ENCODE results near the gene UGT1A10. TPM values are rescaled to one million over a fixed set of nuclear protein-coding genes. Genes with fewer than 3 reads are reported as not detected.

Gene UGT1A10
- total RNA-seq, 1 experiment from 2014 or later: not detected

- H3K79me2 ChIP-seq (ENCODE audit: insufficient read depth, low read length): no peaks in the 10 kb centered on the region
- no peak overlapping the region for H3K4me2 ChIP-seq (ENCODE audit: insufficient read depth, insufficient read length, low read length)
- no peak overlapping the region for H3T11ph ChIP-seq (ENCODE audit: low read length)
- H2AFZ ChIP-seq (ENCODE audit: low read length): no peak overlapping the region
- H4K5ac ChIP-seq (ENCODE audit: insufficient read length, low read depth, low read length): no peak overlapping the region
- H2BK20ac ChIP-seq (ENCODE audit: low read depth, low read length, poor library complexity, severe bottlenecking): no peak overlapping the region
- H4K20me1 ChIP-seq (ENCODE audit: control insufficient read depth, insufficient read depth, insufficient read length): no peaks in the 10 kb centered on the region
- no peaks in the 10 kb centered on the region for H3K23me2 ChIP-seq (ENCODE audit: insufficient read length, low read depth, low read length, poor library complexity, severe bottlenecking)
- no peak for TF ChIP-seq CTCF (conservative IDR thresholded peaks at IDR 0.05)
- H3K9me3 Mint-ChIP-seq: peaks cover 4 to 5% of the 10 kb centered on the region in 2 experiments; a peak in 4 of 5 replicates
- H2BK12ac ChIP-seq (ENCODE audit: insufficient read length, low read depth, low read length): no peak overlapping the region
- no peak overlapping the region for H3K18ac ChIP-seq (ENCODE audit: insufficient read length, low read depth, low read length)
- no peak overlapping the region for H2BK5ac ChIP-seq (ENCODE audit: insufficient read length, low read length)
- no peaks in the 10 kb centered on the region for H3K36me3 Mint-ChIP-seq (ENCODE audit: insufficient read depth in 1 of 3, low read depth in 3 of 3)
- peaks cover 1% of the 10 kb centered on the region; the same call in 1 of the 2 replicates for H3K27me3 Mint-ChIP-seq (ENCODE audit: low read depth)
- no peak overlapping the region; the same call in 1 of the 2 replicates for H3K14ac ChIP-seq (ENCODE audit: insufficient read depth, low read length)
- no peak overlapping the region for H2BK15ac ChIP-seq (ENCODE audit: low read depth, low read length)
- H3K79me1 ChIP-seq (ENCODE audit: insufficient read depth, low read depth, low read length, poor library complexity, severe bottlenecking): no peaks in the 10 kb centered on the region
- H3K4me3 Mint-ChIP-seq: no peak overlapping the region
- no peaks in the 10 kb centered on the region; a peak in 1 of 4 replicates for H3K4me1 Mint-ChIP-seq
- no CpG with 5 or more reads among the region's 8 CpGs for WGBS (ENCODE audit: extremely low coverage, insufficient read length, low lambda C conversion rate)
- no peak overlapping the region for H3K9ac ChIP-seq (ENCODE audit: extremely low read depth, insufficient read length, low read length)
- no peak overlapping the region for H3K4ac ChIP-seq (ENCODE audit: low read depth, low read length)
- no peaks in the 10 kb centered on the region for H3K4me1 ChIP-seq (ENCODE audit: insufficient read depth, low read length)
- no peak overlapping the region for H4K8ac ChIP-seq (replicated peaks; ENCODE audit: insufficient read length, low read depth, low read length)
- H4K91ac ChIP-seq (ENCODE audit: insufficient read length, low read depth, low read length): no peak overlapping the region
- no peak overlapping the region for H3K23ac ChIP-seq (ENCODE audit: insufficient read length, low read depth, low read length)
- no peak overlapping the region for H2AK5ac ChIP-seq (ENCODE audit: insufficient read length, low read length)
- no peak for DNase-seq
- H3K27ac Mint-ChIP-seq: no peak overlapping the region; a peak in 1 of 7 replicates
- H3K9me3 ChIP-seq (ENCODE audit: control insufficient read depth, low read depth, low read length): no peaks in the 10 kb centered on the region
- no peaks in the 10 kb centered on the region for H3K27me3 ChIP-seq (ENCODE audit: insufficient read depth, low read length)
- no peak overlapping the region for H3K56ac ChIP-seq (ENCODE audit: insufficient read length, low read depth, low read length)
- H2BK120ac ChIP-seq (ENCODE audit: low read depth, low read length, poor library complexity, severe bottlenecking): no peak overlapping the region
- no peak overlapping the region for H3K27ac ChIP-seq (ENCODE audit: insufficient read length, low read depth, low read length)
Observed at GRCh38 chr2:233821709-233822100, 185.5 kb downstream of the UGT1A10 start.
